HG02798 (cell line): Measurements from ENCODE around the gene TBX5.

Experiments
- ATAC-seq: cut with Tn5 transposase; IDR thresholded peaks from one replicate; pipeline ENCODE4 v1.9.1; 2021; ENCODE audit warnings: mild to moderate bottlenecking; ENCODE audit not compliant: unreplicated experiment, poor library complexity

The TBX5 gene

DNA sequence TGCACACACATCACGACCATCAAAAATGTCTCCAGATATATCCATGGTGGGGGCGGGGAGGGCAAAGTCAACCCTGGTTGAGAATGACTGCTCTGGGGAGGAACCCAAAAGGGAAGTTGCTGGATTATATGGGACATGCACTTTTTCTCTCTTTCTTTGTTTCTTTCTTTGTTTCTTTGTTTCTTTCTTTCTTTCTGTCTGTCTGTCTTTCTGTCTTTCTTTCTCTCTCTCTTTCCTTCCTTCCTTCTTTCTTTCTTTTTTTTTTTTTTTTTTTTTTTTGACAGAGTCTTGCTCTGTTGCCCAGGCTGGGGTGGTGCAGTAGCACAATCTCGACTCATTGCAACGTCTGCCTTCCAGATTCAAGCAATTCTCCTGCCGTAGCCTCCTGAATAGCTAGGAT, 71.5 kb downstream of the TBX5 start:
- ATAC-seq, result no peak

GRCh38 chr12:114328292-114328691, 77.7 kb downstream of the TBX5 start:
- ATAC-seq, result no peak

DNA sequence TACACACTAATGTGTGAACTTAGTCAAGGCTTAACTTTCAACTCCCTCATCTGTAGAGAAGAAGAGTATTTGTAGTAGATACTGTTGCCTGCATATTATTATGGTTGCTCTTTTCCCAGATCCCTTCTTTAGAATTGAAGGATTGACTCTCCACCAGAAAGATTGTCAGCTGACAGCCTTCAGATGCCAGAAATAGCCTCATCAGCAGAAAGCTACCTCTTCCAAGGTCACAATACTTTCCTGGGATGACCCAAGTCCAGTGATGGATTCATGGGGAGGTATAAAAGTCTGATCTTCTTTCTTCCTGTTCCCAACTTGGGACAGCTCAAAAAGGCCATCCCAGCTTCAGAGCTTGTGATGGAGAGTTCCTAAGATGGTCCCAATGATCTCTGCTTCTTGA, 78.2 kb downstream of the TBX5 start:
- no peak for ATAC-seq

DNA sequence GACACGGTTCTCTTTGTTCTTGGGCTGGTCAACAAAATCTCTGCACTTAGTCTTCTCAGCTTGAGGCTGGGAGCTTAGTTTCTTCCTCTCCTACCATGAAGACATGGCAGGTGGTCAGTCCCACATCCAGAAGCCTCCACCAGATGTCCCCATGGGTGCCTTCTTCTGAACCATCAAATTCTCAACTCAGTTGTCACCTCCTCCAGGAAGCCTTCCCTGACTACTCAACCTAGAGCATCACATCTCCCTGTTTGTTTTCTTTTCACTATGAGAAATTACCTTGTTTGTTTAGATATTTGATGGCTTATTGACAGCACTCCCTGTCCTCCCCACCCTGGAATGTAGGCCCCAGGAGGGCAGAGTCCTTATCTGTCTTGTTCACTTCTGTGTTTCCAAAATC, 84.4 kb downstream of the TBX5 start:
- no peak for ATAC-seq

- ATAC-seq, result no peak
These were observed 85.0 kb downstream of the TBX5 start for GRCh38 chr12:114320968-114321367.

DNA sequence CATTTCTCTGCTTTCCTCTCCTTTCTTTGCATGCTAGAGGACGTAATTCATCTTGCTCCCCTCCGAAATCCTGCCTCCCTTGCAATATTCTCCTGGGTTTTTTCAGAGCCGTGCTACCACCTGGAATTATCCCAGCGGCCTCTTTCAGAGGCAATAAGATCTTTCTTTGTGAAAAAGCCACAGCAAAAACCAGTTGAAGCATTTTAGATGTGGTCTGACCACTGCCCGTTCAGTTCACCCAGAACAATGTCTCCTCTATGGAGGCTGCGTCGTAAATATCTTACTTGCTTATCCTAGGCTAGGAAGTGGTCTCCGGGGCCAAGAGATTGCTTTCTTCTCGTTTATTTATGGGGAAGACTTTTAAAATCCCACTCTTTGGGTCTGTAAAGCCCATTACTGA, 85.8 kb downstream of the TBX5 start:
- ATAC-seq, result no peak

DNA sequence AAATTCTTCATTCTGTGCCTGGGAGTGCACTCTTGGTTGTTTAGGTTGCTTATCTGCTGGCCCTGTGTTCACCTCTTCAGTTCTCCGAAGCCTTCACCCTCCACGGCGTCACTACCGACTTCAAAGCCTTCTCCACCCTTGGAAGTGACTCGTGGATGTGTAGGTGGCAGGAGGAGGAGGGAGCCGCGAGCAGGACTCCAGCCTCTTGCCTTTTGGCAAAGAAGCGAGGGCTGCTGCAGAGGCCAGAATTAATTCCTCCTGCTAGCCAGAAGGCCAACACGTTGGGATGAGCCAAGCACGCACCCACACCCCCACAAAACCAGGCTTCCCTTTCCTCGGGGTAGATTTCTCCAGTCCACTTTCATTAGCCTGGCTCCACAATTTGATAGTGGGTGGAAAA, 86.5 kb downstream of the TBX5 start:
- no peak for ATAC-seq

DNA sequence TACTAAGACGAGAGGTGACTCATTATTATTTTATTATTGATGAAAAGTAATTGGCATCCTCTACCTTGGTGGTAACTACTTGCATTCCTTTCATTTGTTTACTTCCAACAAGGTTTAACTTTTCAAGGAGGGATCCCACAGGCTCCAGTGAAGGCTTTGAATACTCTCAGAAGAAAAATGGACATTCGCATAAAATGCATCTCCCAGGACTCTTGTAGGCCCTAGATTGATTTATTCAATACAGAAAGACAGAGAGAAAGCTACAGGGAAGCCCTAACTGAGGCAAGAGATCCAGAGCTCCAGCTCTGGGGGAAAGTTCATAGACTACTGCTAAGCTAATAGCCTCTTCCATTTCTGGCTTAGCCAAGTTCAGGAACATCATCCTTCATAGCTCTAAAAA, 87.0 kb downstream of the TBX5 start:
- ATAC-seq, result no peak

DNA sequence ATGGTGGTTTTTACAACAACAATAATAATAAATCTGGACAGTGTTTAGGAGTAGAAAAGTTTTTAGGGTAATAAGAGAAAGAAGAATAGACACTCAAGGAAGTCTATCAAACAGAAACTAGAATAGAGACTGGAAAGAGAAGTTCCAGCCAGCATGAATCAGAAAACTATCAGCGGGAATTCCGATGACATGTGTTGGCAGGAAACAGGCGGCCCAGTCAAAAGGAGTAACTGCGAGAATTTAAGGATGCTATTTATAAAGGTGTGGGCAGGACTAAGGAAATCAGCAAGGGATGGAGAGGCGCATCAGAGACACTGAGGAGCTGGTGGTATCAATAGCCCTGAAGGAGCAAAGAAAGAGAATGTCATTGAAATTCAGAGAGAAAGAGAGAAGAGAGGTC, 89.9 kb downstream of the TBX5 start:
- ATAC-seq, result no peak

GRCh38 chr12:114314974-114315720, 90.8 kb downstream of the TBX5 start:
- no peak for ATAC-seq

- no peak for ATAC-seq
These were observed 91.5 kb downstream of the TBX5 start for GRCh38 chr12:114314403-114314802.

- ATAC-seq, result no peak
These were observed 92.0 kb downstream of the TBX5 start for GRCh38 chr12:114313910-114314309.

DNA sequence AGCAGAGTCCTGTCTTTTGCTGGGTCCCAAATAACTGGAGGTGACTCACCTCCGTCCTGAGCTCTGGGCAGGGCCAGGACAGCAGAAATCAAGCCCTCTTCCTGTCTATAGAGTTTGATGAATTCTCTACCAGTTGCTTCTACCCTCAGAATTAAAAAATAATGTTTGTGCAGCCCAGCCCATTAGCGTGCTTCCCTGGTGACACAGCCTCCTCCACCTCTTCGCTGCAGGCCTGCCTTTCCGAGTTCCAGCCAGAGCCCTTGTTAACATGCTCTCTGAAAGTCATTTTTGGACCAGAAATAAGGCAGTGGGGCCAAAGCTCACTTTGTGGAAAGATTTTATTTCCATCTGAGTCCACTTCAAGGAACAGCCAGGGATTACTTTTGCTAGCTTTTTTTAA, 94.0 kb downstream of the TBX5 start:
- no peak for ATAC-seq

- ATAC-seq, result no peak
These were observed 99.3 kb downstream of the TBX5 start for GRCh38 chr12:114306646-114307045.

DNA sequence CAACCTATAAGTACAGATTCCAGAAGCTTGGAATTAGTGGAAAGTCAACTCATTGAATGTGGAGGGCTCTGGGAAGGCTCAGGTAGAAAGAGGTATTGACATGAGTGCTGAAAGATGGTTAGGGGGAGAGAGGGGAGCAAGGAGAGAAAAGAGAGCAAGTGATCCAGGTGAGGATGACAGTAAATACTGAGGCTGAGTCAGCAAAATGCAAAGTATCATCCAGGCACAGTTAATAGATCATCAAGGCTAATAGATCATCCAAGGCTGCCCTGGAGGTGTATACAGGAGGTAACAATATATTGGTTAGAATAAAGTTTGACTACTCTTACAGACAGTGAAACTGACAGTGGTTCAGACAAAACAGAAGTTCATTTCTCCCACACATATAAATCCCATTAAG, 100.5 kb downstream of the TBX5 start:
- no peak for ATAC-seq
